T-helper 2 cell treated with Interferon-gamma antibody and Interleukin-4, amounts not matched to agents 5 μg/mL and 100 μg/mL, for 36 hours (primary cell): ENCODE data around the gene C6orf15.

ENCODE experiments used
- DNase-seq: peaks from one replicate; pipeline ENCODE4 v3.0.0; 2021; ENCODE audit warnings: low spot score
- H3K27ac Mint-ChIP-seq: one replicate; pipeline ENCODE4 v1.8.0; 2021; ENCODE audit warnings: mild to moderate bottlenecking, mixed read lengths
- H3K27me3 Mint-ChIP-seq: one replicate; pipeline ENCODE4 v1.8.0; 2021; ENCODE audit warnings: low read depth, mixed read lengths
- H3K36me3 Mint-ChIP-seq: one replicate; pipeline ENCODE4 v1.8.0; 2021; ENCODE audit warnings: low read depth, mixed read lengths
- H3K4me1 Mint-ChIP-seq: one replicate; pipeline ENCODE4 v1.8.0; 2021; ENCODE audit warnings: low read depth, mixed read lengths
- H3K4me3 Mint-ChIP-seq: one replicate; pipeline ENCODE4 v1.8.0; 2022; ENCODE audit warnings: mild to moderate bottlenecking, moderate library complexity, mixed read lengths
- H3K9me3 Mint-ChIP-seq: one replicate; pipeline ENCODE4 v1.8.0; 2021; ENCODE audit warnings: mixed read lengths

Gene C6orf15

DNA sequence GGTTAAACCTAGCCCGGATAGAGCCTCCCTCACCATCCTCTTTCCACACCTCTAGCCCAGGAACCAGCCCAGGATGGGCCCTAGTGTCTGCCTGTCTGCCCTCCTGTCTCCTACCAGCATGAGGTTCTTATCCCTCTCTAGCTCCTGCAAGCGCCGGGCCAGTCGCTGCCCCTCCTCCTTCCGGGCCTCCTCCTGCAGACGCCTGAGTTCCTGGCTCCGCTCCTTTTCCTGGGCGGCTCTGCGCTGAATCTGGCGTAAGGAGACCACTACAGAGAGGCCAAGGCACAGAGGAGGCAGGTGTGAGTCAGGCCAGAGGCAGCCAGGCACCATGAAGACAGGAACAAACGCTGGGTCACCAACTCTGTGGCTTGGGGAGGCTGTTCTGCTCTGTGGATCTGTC lies 30.8 kb upstream of the C6orf15 start:
- Mint-ChIP-seq H3K9me3 (no peaks in the 10 kb centered on the region), H3K27ac (no peak overlapping the region), H3K36me3 (peaks cover 11% of the 10 kb centered on the region), H3K4me3 (no peak overlapping the region), H3K27me3 (no peaks in the 10 kb centered on the region), H3K4me1 (no peaks in the 10 kb centered on the region)
- DNase-seq: no peak

DNA sequence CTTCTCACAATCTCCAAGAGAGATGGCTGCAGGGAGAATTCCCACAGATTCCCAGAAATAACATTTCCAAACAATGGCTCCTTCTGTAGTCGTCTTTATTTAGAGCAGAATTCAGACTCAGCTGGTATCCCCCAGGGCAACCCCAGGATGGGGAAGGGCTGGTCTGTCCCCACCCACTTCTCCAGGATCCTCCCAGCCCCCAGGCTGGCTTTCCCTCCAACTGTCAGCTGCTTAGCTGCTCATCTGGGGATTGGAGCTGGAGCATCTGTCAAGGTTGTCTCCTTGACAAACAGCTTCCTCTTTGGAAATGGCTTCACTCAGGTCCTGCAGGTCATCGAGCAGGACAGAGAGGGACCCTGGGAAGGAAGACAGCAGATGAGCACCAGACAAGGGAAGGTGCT lies 30.0 kb upstream of the C6orf15 start:
- no peaks in the 10 kb centered on the region for H3K9me3 Mint-ChIP-seq

DNA sequence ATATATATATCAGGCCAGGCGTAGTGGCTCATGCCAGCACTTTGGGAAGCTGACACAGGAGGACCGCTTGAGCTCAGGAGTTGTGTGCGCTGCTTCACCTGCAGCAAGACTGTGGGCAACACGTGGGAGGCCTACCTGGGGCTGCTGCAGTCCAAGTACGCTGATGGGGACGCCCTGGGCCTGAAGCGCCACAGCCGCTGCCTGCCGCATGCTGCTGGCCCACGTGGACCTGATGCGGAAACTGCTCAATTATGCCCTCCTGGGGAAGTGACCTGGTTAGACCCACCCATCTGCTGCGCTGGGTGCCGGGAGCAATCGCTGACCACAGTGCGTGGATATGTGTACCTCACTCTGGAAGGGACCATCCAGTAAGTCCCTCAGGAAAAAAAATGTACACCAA lies 28.3 kb upstream of the C6orf15 start:
- no peak overlapping the region for H3K27ac Mint-ChIP-seq

More for the DNA sequence above, 30.0 kb upstream of the C6orf15 start:
- Mint-ChIP-seq H3K27me3 (peaks cover 3% of the 10 kb centered on the region), H3K27ac (no peak overlapping the region), H3K36me3 (peaks cover 11% of the 10 kb centered on the region), H3K4me1 (peaks cover 3% of the 10 kb centered on the region), H3K4me3 (no peak overlapping the region)
- DNase-seq: no peak

DNA sequence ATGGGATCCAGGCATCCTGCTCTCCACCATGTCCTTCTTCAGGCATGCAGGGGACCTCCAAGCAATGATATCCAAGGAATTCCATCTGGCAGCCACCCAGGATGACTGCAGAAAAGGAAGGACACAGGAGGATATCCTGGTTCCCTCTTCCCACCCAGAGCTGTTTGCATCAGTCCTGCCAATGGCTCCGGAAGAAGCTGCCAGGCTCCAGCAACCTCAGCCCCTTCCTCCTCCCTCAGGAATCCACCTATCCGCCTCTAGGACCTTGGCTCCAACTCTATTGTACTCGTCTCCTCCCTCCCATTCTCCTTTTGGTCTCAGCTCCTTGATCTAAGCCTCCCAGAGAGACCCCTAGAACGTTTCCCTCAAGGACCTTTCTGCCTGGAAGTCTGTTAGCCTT lies 27.2 kb upstream of the C6orf15 start:
- no peak for DNase-seq
- H3K4me3 Mint-ChIP-seq: no peak overlapping the region
- H3K36me3 Mint-ChIP-seq: peaks cover 3% of the 10 kb centered on the region
- peaks cover 3% of the 10 kb centered on the region for H3K4me1 Mint-ChIP-seq
- H3K27me3 Mint-ChIP-seq: peaks cover 3% of the 10 kb centered on the region
- no peaks in the 10 kb centered on the region for H3K9me3 Mint-ChIP-seq
- no peak overlapping the region for H3K27ac Mint-ChIP-seq

More for the DNA sequence above, 28.3 kb upstream of the C6orf15 start:
- no peak for DNase-seq
- Mint-ChIP-seq H3K9me3 (no peaks in the 10 kb centered on the region), H3K36me3 (peaks cover 11% of the 10 kb centered on the region), H3K4me1 (peaks cover 3% of the 10 kb centered on the region), H3K4me3 (no peak overlapping the region), H3K27me3 (peaks cover 3% of the 10 kb centered on the region)

DNA sequence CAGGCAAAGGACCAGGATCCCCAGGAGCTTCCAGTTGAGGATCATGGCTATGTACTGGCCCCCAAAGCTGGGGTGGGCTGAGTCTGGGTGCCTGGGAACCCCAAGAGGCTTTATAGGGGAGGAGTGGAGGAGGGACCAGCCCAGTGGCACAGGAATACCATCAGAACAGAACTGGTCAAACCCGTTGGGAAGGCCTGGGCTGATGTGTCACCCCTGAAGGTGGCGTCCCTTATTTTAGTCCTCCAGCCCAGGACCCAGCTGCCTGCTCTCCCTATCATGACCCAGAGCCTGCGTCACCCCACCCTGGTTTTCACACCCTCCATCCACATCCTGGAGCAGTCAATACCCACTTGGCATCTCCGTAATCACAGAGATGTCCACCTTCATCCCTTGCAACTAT lies 26.6 kb upstream of the C6orf15 start, which contains the start of gene PSORS1C2:
TSS of gene PSORS1C2 (minus strand) at position 85 of the 400 bp plus-strand sequence. CDS start at position 45, 40 bp downstream.
- no peak within 1 kb of the TSS for H3K27ac Mint-ChIP-seq
- H3K9me3 Mint-ChIP-seq: no peaks in the 10 kb centered on the region
- H3K36me3 Mint-ChIP-seq: peaks cover 3% of the 10 kb centered on the region
- H3K4me3 Mint-ChIP-seq: peak within 1 kb of the TSS; percentile 62
- peaks cover 3% of the 10 kb centered on the region for H3K4me1 Mint-ChIP-seq
- no peak for DNase-seq
- H3K27me3 Mint-ChIP-seq: peaks cover 3% of the 10 kb centered on the region

DNA sequence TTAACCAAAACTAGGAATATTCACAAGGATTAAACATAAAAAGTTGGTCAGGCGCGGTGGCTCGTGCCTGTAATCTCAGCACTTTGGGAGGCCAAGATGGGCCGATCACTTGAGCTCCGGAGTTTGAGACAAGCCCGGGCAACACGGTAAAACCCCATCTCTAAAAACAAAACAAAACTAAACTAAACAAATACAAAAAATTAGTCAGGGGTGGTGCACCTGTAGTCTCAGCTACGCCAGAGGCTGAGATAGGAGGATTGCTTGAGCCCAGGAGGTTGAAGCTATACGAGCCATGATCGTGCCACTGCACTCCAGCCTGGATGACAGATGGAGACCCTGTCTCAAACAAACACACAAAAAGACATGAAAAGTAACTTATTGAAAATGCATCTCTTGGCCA lies 23.3 kb upstream of the C6orf15 start:
- no peaks in the 10 kb centered on the region for H3K9me3 Mint-ChIP-seq
- no peak overlapping the region for H3K4me3 Mint-ChIP-seq
- no peak overlapping the region for H3K27ac Mint-ChIP-seq
- H3K4me1 Mint-ChIP-seq: peaks cover 3% of the 10 kb centered on the region
- no peak for DNase-seq
- H3K36me3 Mint-ChIP-seq: no peaks in the 10 kb centered on the region
- peaks cover 3% of the 10 kb centered on the region for H3K27me3 Mint-ChIP-seq

DNA sequence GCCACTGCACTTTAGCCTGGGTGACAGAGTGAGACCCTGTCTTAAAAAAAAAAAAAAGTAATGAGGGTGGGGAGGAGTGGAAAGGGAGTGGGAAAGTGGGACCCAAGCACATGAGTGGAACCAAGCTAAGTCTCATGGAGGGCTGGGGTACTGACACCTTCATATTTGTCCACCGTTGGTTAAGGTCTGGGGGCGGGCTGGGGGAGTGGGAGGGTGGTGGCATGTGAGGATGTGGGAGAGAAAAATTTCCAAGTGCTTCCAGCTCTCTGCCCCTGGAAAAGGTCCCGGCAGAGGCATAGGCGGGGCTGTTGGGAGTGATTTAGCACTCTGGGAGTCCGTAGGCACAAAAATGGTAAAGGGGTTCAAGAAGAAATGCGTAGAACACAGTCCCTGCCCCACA lies 20.4 kb upstream of the C6orf15 start:
- Mint-ChIP-seq H3K27ac (no peak overlapping the region), H3K4me3 (no peak overlapping the region), H3K27me3 (peaks cover 19% of the 10 kb centered on the region), H3K9me3 (no peaks in the 10 kb centered on the region), H3K4me1 (peaks cover 3% of the 10 kb centered on the region), H3K36me3 (no peaks in the 10 kb centered on the region)
- no peak for DNase-seq

DNA sequence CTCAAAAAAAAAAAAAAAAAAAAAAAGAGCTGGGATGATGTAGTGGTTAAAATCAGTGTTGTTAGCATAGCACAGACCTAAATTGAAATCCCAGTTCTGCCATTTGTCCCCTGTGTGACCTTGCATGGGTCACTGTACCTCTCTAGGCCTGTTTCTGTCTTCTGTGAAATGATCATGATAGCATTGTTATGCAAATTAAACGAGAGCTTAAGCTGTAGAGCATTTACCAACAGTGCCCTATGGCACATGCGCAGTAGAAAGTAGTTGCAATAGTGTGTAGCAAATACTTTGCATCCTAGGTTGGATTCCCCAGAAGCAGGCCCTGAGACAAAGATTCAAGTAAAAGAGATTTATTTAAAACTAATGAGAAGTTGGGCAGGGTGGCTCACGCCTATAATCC lies 19.2 kb upstream of the C6orf15 start:
- Mint-ChIP-seq H3K4me3 (no peak overlapping the region), H3K9me3 (no peaks in the 10 kb centered on the region), H3K27me3 (peaks cover 17% of the 10 kb centered on the region), H3K36me3 (no peaks in the 10 kb centered on the region), H3K4me1 (no peaks in the 10 kb centered on the region), H3K27ac (no peak overlapping the region)
- no peak for DNase-seq

DNA sequence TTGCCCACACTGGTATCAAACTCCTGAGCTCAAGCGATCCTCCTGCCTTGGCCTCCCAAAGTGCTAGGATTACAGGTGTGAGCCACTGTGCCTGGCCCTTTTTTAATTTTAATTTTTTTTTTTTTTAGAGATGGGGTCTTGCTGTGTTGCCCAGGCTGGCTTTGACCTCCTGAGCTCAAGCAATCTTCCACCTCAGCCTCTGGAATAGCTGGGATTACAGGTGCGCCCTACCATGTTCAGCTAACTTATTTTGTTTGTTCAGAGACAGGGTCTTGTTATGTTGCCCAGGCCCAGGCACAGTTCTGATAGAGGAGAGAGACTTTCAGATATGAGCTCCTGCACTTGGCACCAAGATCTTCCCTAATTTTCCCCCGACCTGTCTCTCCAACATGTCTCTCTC lies 18.4 kb upstream of the C6orf15 start:
- Mint-ChIP-seq H3K4me3 (no peak overlapping the region), H3K4me1 (no peaks in the 10 kb centered on the region), H3K27me3 (peaks cover 17% of the 10 kb centered on the region), H3K36me3 (no peaks in the 10 kb centered on the region), H3K9me3 (no peaks in the 10 kb centered on the region), H3K27ac (no peak overlapping the region)
- DNase-seq: no peak

DNA sequence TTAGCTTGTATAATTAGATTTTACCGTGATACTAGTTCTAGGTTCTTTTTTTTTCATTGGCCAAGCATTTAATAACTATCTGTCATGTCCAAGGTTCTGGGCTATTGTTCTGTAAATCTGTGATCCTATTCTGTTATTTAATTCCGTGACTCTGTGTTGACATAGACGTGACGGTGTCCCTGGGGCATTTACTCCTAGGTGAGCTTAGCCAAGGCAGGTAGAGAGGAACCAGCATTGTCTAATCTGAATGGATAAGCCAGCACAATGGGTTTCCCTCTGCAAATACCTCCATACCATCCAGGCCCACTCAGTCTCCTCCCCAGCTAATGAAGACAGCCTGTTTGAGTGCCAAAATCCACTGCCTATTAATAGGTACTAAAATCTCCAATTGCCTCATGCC lies 16.8 kb upstream of the C6orf15 start:
- no peaks in the 10 kb centered on the region for H3K36me3 Mint-ChIP-seq
- H3K27ac Mint-ChIP-seq: no peak overlapping the region
- no peaks in the 10 kb centered on the region for H3K9me3 Mint-ChIP-seq
- no peak for DNase-seq
- no peak overlapping the region for H3K4me3 Mint-ChIP-seq
- no peaks in the 10 kb centered on the region for H3K4me1 Mint-ChIP-seq
- H3K27me3 Mint-ChIP-seq: peaks cover 17% of the 10 kb centered on the region

DNA sequence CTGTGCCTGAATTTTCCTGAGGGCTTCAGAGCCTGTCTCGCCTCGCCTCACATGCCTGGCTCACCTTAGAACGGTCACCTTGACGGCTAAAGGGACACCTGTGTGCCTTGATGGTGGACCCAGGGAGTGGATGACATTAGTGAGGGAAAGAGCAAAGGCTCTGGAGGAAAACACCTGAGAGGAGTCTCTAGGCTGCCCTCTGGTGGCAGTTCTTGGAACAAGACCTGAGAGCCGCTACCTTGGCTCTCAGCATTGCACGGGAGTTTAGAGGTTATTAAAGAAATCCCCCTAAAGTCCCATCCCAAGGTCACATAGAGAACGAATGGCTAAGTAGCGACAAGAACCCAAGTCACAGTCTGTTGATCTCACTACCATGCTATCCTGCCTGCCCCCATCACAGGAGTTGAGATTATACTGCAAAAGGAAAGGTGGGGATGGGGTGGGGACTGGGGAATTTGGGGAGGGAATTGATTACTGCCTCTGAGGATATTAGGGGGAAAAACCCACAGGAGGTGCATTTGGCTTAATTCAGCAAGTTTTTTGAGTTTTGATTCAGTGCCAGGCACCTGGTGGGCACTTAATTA lies 15.8 kb upstream of the C6orf15 start:
- no peak overlapping the region for H3K27ac Mint-ChIP-seq
- peak; percentile 36 for DNase-seq
- no peaks in the 10 kb centered on the region for H3K36me3 Mint-ChIP-seq
- H3K27me3 Mint-ChIP-seq: peaks cover 17% of the 10 kb centered on the region
- no peak overlapping the region for H3K4me3 Mint-ChIP-seq
- H3K9me3 Mint-ChIP-seq: no peaks in the 10 kb centered on the region
- no peaks in the 10 kb centered on the region for H3K4me1 Mint-ChIP-seq

DNA sequence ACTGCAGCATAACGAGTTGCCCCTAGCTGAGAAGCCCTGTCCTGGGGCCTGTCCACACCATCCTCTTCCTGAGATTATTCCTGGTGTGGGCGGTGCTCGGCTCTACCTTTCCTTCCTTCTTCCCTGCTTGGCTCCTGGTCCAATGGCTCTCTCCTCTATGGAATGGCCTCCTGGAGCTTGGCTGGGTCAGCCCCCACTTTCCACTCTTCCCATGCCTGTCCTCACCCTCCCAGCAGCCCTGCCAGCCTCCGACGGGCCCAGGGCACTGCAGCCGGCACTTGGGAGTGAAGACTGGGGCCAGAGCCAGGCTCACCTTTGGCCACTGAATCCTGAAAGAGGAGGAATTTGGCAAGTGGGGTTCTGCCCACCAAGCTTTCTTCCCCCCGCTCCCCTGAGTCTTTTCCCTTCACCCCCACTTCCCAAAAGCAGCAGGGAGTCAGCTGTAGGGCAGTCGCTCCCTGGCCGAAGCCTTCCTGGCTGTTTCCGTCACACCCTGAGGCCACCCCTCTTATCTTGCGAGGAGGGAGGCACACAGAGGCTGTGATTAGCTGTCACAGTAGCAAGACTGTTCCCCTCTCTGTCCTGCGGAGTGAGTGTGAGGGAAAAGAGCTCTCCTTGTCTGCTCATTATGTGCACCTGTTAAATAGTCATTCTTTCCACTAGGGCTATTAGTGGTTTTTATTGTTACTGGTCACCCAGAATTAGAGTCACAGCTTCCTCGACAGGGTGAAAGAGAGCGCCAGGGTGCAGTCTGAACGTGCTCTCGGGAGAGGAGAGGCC lies 14.2 kb upstream of the C6orf15 start:
- H3K4me1 Mint-ChIP-seq: no peaks in the 10 kb centered on the region
- H3K4me3 Mint-ChIP-seq: no peak overlapping the region
- H3K36me3 Mint-ChIP-seq: no peaks in the 10 kb centered on the region
- DNase-seq: no peak
- H3K27ac Mint-ChIP-seq: no peak overlapping the region
- H3K9me3 Mint-ChIP-seq: no peaks in the 10 kb centered on the region
- H3K27me3 Mint-ChIP-seq: peaks cover 17% of the 10 kb centered on the region

DNA sequence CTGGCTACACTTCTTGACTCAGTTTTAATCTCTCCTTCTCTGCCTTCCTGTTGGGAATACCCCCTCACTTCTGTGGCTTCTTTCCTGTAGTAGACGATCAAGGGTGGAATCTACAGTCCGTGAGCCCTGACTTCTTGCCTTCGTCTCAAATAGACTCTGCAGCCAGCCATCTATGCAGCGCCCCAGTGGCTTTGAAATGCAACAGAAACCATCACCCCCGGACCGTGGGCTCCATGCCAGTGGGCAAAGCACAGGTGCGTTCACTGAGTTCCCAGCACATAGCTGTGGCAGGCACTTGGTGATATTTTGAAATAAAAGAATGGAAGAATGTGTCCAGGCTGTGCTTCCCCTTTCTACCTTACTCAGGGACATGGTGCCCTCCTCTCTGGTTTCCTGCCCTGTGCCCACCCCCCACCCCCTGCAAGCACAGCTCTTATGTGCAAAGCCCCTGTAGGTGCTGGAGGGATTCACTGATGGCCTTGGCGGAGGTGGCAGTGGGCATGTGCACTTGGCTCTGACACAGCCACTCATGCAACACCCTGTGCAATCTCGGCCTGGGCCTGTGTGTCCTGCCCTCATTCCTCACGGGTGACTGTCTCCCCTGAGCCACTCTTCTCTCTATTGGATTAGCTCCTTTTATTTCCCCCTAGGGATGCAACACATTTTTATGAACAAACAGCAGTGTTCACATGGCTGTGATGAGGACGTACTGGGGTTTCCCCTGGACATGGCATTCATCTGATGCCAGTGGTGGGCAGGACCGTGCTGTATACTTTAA lies 13.4 kb upstream of the C6orf15 start:
- Mint-ChIP-seq H3K9me3 (no peaks in the 10 kb centered on the region), H3K27ac (no peak overlapping the region), H3K27me3 (peaks cover 17% of the 10 kb centered on the region), H3K4me1 (no peaks in the 10 kb centered on the region), H3K4me3 (no peak overlapping the region), H3K36me3 (no peaks in the 10 kb centered on the region)
- DNase-seq: no peak

DNA sequence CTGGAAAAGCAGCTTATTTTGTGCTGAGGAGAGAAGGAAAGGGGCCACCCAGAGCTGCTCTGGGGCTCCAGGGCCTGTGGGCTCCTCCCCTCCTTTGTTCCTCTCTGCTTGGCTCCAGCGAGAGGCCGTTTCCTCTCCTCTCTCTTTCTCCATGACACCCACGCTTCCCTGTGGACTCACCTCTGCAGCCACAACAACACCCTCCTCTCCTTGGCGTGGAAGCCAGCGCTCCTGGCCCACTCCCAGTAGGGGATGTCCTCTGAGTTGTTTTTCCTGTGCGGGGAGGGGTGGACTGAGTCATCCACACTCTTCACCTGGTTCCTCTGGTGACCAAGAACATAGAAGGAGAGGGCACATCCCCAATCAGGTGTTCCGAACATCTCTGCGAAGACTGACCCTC lies 12.8 kb upstream of the C6orf15 start:
- Mint-ChIP-seq H3K9me3 (no peaks in the 10 kb centered on the region), H3K36me3 (no peaks in the 10 kb centered on the region)
- no peak for DNase-seq

More for the DNA sequence above, 12.8 kb upstream of the C6orf15 start:
- no peak overlapping the region for H3K4me3 Mint-ChIP-seq
- H3K4me1 Mint-ChIP-seq: no peaks in the 10 kb centered on the region
- H3K27ac Mint-ChIP-seq: no peak overlapping the region
- peaks cover 16% of the 10 kb centered on the region for H3K27me3 Mint-ChIP-seq
